ENCODE data around the gene GDAP1L1.

GRCh38 chr20:44231193-44231592, 15.9 kb upstream of the GDAP1L1 start:
- no peak for TF ChIP-seq EZH2 (IDR thresholded peaks at IDR 0.05)
- TF ChIP-seq POLR2AphosphoS5 (IDR thresholded peaks at IDR 0.05; ENCODE audit: borderline replicate concordance, low read depth, low read length) = no peak

All from SK-N-MC (cell line).